ENCODE measurements around the gene HNF1B. TPM values are rescaled to one million over a fixed set of nuclear protein-coding genes. Genes with fewer than 3 reads are reported as not detected.

HNF1B gene
- total RNA-seq, 2 donors from 2014 or later = not detected

DNA sequence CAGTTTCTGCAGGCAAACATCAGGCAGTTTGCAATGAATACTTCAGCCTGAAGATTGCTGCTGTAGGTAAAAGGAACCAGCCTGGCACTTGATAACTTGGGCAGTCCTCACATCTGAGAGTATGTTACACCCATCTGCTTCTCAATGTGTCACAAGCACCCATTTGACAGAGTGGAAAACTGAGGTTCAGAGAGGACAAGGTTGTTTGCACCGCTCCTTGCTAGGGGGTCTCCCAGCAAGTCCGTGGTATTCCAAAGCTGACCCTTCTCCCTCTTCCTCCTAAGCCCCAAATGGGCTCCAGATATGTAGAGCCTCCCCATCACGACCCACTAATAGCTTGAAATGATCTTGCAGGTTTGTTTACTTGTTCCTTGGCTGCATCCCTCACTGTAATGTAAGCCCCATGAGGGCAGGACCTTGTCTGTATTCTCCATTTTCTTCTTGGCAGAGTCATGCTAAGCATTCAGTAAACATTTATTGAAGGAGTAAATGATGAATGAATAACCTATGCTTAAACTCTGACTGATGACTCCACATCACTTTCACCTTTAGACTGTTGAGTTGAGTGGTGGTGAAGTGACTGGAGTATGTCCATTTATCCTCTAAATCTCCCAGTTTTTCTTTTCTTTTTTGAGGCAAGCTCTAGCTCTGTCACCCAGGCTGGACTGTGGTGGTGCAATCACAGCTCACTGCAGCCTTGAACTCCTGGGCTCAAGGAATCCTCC, 26.4 kb downstream of the HNF1B start:
- Mint-ChIP-seq H3K4me3 (no peak overlapping the region), H3K4me1 (peaks cover 2% of the 10 kb centered on the region), H3K27me3 (peaks cover 69% of the 10 kb centered on the region), H3K27ac (no peak overlapping the region), H3K36me3 (ENCODE audit: low read depth) (peaks cover 2% of the 10 kb centered on the region)
- H3K9me3 ChIP-seq (ENCODE audit: control insufficient read depth, low read length, poor library complexity, severe bottlenecking) = no peaks in the 10 kb centered on the region
- no peak for ATAC-seq
- DNase-seq = no peak

DNA sequence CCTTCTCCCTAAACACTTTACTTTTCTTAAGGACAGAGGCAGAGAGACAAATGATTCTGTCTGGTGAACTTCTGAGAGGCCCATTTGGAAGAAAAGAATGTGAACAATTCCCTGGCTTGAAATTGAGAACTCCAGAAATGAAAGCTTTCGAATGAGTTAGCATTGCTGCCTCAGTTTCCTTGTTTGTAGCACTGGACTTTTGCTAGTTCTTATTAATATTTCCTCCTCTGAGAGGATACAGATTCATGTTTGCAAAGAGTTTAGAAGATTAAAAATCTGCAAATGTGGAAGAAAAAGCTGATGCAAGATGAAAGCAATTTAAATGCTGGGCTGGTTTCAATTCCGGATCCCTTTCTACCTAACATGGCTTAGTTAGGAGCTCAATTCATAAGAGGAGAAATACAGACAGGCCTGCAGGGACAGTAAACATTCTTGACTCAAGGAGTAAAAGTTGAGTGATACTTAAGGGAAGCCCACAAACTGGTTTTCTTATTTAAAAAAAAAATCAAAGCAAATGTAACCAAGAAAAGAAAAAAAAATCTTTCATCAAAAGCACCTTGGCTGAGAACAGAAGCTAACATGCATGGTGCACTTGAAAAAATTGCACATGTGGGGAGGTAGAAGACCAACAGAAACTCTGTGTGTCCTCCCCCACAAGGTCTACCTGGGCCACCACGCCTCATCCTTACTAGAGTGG, 27.1 kb downstream of the HNF1B start:
- Mint-ChIP-seq H3K27ac (no peak overlapping the region), H3K4me3 (no peak overlapping the region), H3K36me3 (ENCODE audit: low read depth) (peaks cover 2% of the 10 kb centered on the region), H3K27me3 (peaks cover 70% of the 10 kb centered on the region), H3K4me1 (peaks cover 2% of the 10 kb centered on the region)
- DNase-seq (no peak), ATAC-seq (no peak)
- H3K9me3 ChIP-seq (ENCODE audit: control insufficient read depth, low read length, poor library complexity, severe bottlenecking) = no peaks in the 10 kb centered on the region

DNA sequence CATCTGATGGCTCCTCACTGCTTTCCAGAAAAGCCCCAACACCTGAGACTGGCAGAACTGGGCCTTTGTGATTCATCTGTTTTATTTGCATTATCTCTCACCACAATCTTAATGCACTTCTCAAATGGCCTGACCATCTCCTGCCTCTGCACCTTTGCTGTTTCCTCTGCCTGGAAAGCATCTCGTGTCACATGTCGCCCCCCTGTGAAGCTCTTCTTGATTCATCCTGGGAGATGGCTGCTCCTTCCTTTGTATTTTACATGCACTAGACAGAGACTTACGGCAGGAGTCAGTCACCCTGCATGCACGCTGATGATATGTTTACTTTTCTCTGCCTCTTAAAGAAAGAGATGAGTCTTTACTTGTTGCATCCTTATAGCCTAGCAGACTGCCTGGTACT, 30.0 kb downstream of the HNF1B start:
- no peak overlapping the region for H3K27ac Mint-ChIP-seq
- H3K9me3 ChIP-seq (ENCODE audit: control insufficient read depth, low read length, poor library complexity, severe bottlenecking) = no peaks in the 10 kb centered on the region
- peaks cover 2% of the 10 kb centered on the region for H3K4me1 Mint-ChIP-seq
- peaks cover 73% of the 10 kb centered on the region for H3K27me3 Mint-ChIP-seq
- H3K36me3 Mint-ChIP-seq (ENCODE audit: low read depth) = peaks cover 2% of the 10 kb centered on the region
- DNase-seq (no peak), ATAC-seq (no peak)
- no peak overlapping the region for H3K4me3 Mint-ChIP-seq

DNA sequence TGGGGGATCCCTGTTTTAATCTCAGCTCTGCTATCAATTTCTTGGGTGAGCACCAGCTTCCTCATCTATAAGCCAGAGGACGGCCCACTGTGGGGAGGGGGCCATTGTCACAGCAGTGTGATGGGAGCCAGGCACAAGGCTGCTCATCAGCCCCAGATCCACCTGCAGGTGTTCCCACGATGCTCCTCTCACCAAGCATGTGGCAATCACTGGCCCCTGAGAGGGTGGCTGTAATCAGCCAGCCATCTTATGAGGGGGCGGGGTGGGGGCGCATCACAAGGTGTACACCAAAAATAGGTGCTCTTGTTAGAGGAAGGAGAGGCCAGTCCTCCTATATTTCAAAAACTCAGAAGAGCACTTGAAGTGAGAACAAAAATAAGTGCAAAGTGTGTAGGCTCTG, 31.2 kb downstream of the HNF1B start:
- DNase-seq (no peak), ATAC-seq (no peak)
- Mint-ChIP-seq H3K27me3 (peaks cover 75% of the 10 kb centered on the region), H3K36me3 (ENCODE audit: low read depth) (peaks cover under 1% of the 10 kb centered on the region), H3K4me3 (no peak overlapping the region), H3K27ac (no peak overlapping the region), H3K4me1 (peaks cover 2% of the 10 kb centered on the region)
- no peaks in the 10 kb centered on the region for H3K9me3 ChIP-seq (ENCODE audit: control insufficient read depth, low read length, poor library complexity, severe bottlenecking)

DNA sequence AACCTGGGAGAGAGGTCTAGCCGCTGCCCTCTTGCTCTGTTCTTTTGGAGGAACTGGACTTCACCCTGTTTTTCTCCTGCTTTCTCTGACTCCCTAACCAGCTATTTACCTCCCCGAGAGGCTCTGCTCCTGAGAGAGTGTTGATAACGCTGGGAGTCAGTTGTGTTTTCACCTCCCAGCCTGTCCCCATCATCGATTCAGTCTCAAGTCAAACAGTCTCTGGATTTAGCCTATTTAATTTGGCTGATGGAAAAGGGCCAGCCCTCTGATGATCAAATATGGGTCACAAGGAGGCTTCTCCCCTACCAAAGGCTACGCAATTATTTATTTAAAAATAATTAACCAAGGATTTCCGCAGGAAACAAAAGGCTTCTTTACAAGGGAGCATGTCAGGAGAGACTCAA, 31.8 kb downstream of the HNF1B start:
- H3K4me3 Mint-ChIP-seq = no peak overlapping the region
- H3K4me1 Mint-ChIP-seq = peaks cover 2% of the 10 kb centered on the region
- no peaks in the 10 kb centered on the region for H3K36me3 Mint-ChIP-seq (ENCODE audit: low read depth)
- H3K27ac Mint-ChIP-seq = no peak overlapping the region
- peaks cover 77% of the 10 kb centered on the region for H3K27me3 Mint-ChIP-seq
- H3K9me3 ChIP-seq (ENCODE audit: control insufficient read depth, low read length, poor library complexity, severe bottlenecking) = no peaks in the 10 kb centered on the region
- no peak for DNase-seq
- no peak for ATAC-seq

DNA sequence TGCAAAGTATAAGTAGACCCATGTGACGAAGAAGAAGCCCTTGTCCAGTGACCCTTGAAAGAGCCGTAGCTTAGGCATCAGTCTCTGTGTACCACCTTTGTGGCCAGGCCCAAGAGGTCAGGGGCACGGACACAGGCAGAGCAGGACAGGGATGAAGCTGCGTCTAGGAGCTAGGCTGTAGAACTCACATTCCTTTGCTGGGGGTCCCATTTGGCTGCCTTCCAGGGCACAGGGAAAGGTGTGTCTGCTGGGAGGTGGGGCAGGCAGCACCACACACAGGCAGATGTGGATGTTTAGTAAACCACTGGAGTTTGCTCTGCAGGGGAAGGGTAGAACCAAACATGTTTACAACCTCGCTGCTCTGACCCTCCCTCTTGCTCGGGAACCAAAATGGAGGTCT, 33.7 kb downstream of the HNF1B start:
- H3K4me1 Mint-ChIP-seq = peaks cover 2% of the 10 kb centered on the region
- no peak overlapping the region for H3K27ac Mint-ChIP-seq
- ATAC-seq = no peak
- H3K4me3 Mint-ChIP-seq = no peak overlapping the region
- no peak for DNase-seq
- no peaks in the 10 kb centered on the region for H3K36me3 Mint-ChIP-seq (ENCODE audit: low read depth)
- H3K27me3 Mint-ChIP-seq = peaks cover 73% of the 10 kb centered on the region
- no peaks in the 10 kb centered on the region for H3K9me3 ChIP-seq (ENCODE audit: control insufficient read depth, low read length, poor library complexity, severe bottlenecking)

DNA sequence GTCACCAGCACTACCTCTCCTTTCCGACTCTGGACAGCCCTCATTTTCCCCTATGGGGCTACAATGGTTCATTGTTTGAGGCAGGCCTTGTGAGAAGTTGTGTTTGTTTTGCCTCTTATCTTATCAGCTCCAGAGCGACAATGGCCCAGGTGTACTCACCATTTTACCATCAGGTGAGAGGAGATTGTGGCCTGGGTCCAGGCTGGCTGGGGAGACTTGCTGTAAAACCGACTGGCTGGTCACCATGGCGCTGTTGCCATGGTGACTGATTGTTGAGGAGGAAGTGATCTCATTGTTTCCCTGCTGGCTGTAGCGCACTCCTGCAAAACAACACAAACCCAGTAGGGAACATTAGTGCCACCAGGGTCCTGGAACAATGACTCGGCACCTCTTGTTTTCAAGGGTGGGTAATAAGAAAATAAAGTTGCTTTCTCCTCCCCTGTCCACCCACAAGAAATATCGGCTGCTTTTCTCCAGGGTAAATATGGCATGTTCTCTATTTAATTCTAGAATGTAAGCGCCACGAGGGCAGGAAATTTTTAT, 34.4 kb downstream of the HNF1B start:
- Mint-ChIP-seq H3K27ac (no peak overlapping the region), H3K27me3 (peaks cover 73% of the 10 kb centered on the region), H3K4me3 (no peak overlapping the region), H3K4me1 (peaks cover 2% of the 10 kb centered on the region), H3K36me3 (ENCODE audit: low read depth) (no peaks in the 10 kb centered on the region)
- no peaks in the 10 kb centered on the region for H3K9me3 ChIP-seq (ENCODE audit: control insufficient read depth, low read length, poor library complexity, severe bottlenecking)
- DNase-seq (no peak), ATAC-seq (no peak)

DNA sequence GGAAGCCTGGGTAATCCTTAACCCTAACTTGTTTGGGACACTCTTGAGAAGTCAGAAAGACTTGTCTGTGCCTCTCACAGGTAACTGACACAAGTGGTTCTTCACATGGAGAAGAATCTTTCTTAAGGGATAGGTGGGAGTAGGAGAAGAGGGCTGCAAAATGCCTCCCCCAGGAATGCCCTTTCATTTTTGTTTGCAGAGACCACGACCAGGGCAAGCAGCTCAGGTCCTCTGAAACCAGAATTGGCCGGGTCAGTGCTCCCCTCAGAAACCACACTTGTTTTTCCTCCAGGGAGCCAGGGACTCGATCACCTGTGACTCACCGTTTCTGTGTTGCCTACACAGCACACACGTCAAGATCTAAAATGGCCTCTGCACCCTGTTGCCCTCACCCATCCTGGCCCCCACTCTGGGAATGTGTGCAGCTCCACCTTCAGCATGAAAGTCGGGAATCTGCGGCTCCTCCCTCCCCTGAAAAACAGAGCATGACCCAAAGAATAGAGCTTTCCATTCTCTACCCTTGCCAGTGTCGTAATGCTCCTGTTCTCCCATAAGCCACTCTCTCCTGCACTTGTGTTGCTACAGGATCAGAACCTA, 36.1 kb downstream of the HNF1B start:
- Mint-ChIP-seq H3K27ac (no peak overlapping the region), H3K27me3 (peaks cover 68% of the 10 kb centered on the region), H3K4me3 (no peak overlapping the region), H3K4me1 (no peaks in the 10 kb centered on the region), H3K36me3 (ENCODE audit: low read depth) (no peaks in the 10 kb centered on the region)
- no peaks in the 10 kb centered on the region for H3K9me3 ChIP-seq (ENCODE audit: control insufficient read depth, low read length, poor library complexity, severe bottlenecking)
- DNase-seq (no peak), ATAC-seq (no peak)

DNA sequence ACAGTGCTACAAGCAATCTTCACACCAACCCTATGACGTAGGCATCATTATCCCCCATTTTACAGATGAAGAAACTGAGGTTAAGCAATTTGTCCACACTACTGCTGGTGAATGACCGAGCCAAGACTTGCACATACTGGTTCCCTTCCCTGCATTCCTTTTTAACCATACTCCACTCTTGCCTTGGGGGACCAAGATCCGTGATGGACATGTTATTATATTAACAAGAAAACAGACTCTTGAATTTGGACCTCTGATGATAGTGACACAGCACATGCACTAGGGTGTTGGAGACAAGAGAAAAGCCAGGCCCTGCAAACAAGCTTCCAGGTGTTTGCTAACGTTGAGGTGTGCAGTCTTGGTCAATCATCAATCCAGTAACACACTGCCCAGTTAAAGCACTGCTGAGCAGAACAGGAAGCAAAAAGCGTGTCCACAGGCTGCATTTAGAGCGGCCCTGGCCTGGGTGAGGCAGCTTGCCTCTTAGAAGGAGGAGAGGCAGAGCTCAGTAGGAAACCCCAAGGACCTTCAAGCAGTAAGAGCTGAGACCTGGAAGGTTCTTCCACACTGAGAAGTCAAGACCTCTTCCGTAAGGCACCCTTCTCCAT, 36.7 kb downstream of the HNF1B start:
- Mint-ChIP-seq H3K4me1 (no peaks in the 10 kb centered on the region), H3K27ac (no peak overlapping the region), H3K4me3 (no peak overlapping the region), H3K27me3 (peaks cover 68% of the 10 kb centered on the region), H3K36me3 (ENCODE audit: low read depth) (no peaks in the 10 kb centered on the region)
- DNase-seq (no peak), ATAC-seq (no peak)
- no peaks in the 10 kb centered on the region for H3K9me3 ChIP-seq (ENCODE audit: control insufficient read depth, low read length, poor library complexity, severe bottlenecking)

DNA sequence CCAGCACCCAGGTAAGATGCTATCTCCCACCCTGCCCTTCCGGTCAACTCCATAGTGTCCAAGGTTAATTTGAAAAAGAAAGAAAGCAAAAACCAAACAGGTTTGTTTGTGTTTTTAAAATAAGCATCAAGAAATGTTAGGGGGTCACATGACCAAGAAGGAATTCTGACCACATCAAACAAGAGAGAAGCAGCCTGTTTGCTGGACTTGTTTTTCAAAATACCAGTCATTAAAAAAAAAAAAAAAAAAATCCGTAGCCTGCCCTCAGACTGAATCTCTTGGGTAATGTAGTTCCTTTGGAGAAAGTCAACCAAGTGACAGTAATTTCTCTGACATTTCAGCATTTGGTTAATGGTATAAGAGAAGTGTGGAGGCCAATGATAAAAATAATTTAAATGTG, 38.4 kb downstream of the HNF1B start:
- no peak overlapping the region for H3K27ac Mint-ChIP-seq
- DNase-seq (no peak), ATAC-seq (no peak)
- peaks cover 4% of the 10 kb centered on the region for H3K4me1 Mint-ChIP-seq
- H3K4me3 Mint-ChIP-seq = no peak overlapping the region
- no peaks in the 10 kb centered on the region for H3K9me3 ChIP-seq (ENCODE audit: control insufficient read depth, low read length, poor library complexity, severe bottlenecking)
- no peaks in the 10 kb centered on the region for H3K36me3 Mint-ChIP-seq (ENCODE audit: low read depth)
- peaks cover 70% of the 10 kb centered on the region for H3K27me3 Mint-ChIP-seq

DNA sequence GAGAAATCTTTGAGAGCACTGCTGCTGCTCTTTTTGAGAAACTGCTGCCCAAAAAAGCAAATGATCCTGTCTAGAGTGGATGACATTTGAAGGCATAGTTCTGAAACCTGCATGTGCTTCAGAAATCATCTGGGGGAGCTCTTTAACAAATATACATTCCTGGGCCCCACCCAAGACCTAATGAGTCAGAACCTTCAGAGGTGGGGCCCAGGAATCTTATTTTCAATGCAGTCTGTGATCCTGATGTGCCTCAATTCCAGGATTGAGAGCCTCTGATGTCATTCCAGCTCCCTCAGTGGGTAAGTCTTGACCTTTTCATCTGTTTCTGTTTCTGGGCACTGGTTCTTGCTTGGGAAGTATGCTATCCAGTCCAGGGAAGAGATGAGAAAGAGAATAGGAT, 42.3 kb downstream of the HNF1B start:
- H3K4me1 Mint-ChIP-seq = peaks cover 5% of the 10 kb centered on the region
- ATAC-seq = no peak
- H3K36me3 Mint-ChIP-seq (ENCODE audit: low read depth) = peaks cover 3% of the 10 kb centered on the region
- no peak overlapping the region for H3K27ac Mint-ChIP-seq
- H3K9me3 ChIP-seq (ENCODE audit: control insufficient read depth, low read length, poor library complexity, severe bottlenecking) = no peaks in the 10 kb centered on the region
- DNase-seq = no peak
- H3K4me3 Mint-ChIP-seq = no peak overlapping the region
- H3K27me3 Mint-ChIP-seq = peaks cover 60% of the 10 kb centered on the region

DNA sequence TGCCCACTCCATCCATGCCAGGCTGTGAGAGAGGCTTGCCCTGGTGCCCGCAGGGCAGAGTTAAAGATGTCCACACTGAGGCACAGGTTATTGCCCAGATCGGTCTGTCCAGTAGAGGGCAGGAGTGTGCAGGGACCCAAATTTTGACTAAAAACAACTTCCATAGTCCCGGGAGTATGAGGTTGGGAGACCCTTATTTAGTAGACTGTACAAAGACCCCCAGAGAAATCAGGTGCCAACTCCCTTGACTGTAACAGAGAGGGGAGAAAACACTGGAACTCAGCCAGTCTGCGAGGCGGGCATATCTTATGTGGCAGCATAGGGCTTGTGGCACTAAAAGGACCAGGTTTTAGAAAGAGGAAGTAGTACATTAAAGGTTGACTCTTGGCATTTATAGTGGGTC, 43.4 kb downstream of the HNF1B start:
- Mint-ChIP-seq H3K4me1 (peaks cover 8% of the 10 kb centered on the region), H3K27me3 (peaks cover 66% of the 10 kb centered on the region)

DNA sequence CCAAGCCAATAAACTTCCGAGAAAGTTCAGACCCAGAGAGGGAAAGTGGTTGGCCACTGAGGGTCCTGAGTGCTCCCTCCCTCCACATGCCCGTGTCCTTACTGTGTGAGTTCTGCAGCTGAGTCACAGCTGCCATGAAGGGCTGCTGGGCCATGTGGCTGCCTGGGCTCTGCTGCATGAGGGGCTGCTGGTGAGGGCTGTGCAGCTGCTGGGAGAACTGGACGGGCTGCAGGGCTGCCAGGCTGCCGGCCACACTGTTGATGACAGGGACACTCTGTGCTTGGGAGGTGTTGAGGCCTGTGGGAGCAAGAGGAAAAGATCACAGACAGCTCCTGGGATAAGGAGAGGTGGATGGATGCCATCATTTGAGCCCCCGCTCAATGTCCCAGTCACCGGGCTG, 44.0 kb downstream of the HNF1B start:
- Mint-ChIP-seq H3K4me3 (no peak overlapping the region), H3K27ac (no peak overlapping the region), H3K36me3 (ENCODE audit: low read depth) (peaks cover 3% of the 10 kb centered on the region), H3K4me1 (peaks cover 9% of the 10 kb centered on the region), H3K27me3 (peaks cover 71% of the 10 kb centered on the region)
- DNase-seq (no peak), ATAC-seq (no peak)
- H3K9me3 ChIP-seq (ENCODE audit: control insufficient read depth, low read length, poor library complexity, severe bottlenecking) = no peaks in the 10 kb centered on the region

More for the DNA sequence above, 43.4 kb downstream of the HNF1B start:
- no peaks in the 10 kb centered on the region for H3K9me3 ChIP-seq (ENCODE audit: control insufficient read depth, low read length, poor library complexity, severe bottlenecking)
- no peak overlapping the region for H3K4me3 Mint-ChIP-seq
- peaks cover 3% of the 10 kb centered on the region for H3K36me3 Mint-ChIP-seq (ENCODE audit: low read depth)
- H3K27ac Mint-ChIP-seq = no peak overlapping the region
- DNase-seq (peak in 1 of 3 donors; percentile 27), ATAC-seq (peak; percentile 58)

Measured in T-helper 17 cell (primary cell).